Stimulated activated effector memory CD8-positive, alpha-beta T cell treated with anti-CD3 and anti-CD28 coated beads, Interleukin-12 subunit alpha, Interleukin-12 subunit beta, amount 100 ng/mL, for 72 hours (primary cell): ENCODE measurements around the gene DST.
"Not testable (repeated sequence)": the region's sequence is repeated elsewhere in the genome, so short reads cannot be mapped to it uniquely, and the experiment has no call there.

Source experiments
- ATAC-seq: fragments of 150-1000 bp; cut with Tn5 transposase; 2 replicates; pipeline ENCODE4 v1.10.0; 2021
- DNase-seq, 2 donors: peaks; one replicate each; pipeline ENCODE4 v3.0.0; 2021 to 2022; ENCODE audit warnings: low spot score in 2 of 2
- H3K27ac Mint-ChIP-seq: one replicate; pipeline ENCODE4 v1.8.0; 2022; ENCODE audit warnings: mild to moderate bottlenecking, mixed read lengths
- H3K36me3 Mint-ChIP-seq: one replicate; pipeline ENCODE4 v1.8.0; 2022; ENCODE audit warnings: mild to moderate bottlenecking, mixed read lengths
- H3K4me1 Mint-ChIP-seq: one replicate; pipeline ENCODE4 v1.8.0; 2022; ENCODE audit warnings: mixed read lengths
- H3K4me3 Mint-ChIP-seq: one replicate; pipeline ENCODE4 v1.8.0; 2022; ENCODE audit warnings: mild to moderate bottlenecking, mixed read lengths
- H3K9me3 Mint-ChIP-seq: one replicate; pipeline ENCODE4 v1.8.0; 2022; ENCODE audit warnings: mixed read lengths

Gene DST

GRCh38 chr6:56515081-56515905 is 127.4 kb downstream of the DST start:
- Mint-ChIP-seq H3K4me3 (no peak overlapping the region), H3K27ac (no peak overlapping the region), H3K36me3 (no peaks in the 10 kb centered on the region), H3K9me3 (peaks cover 3% of the 10 kb centered on the region), H3K4me1 (no peaks in the 10 kb centered on the region)
- ATAC-seq = no peak
- DNase-seq = no peak

GRCh38 chr6:56514395-56514794 is 128.3 kb downstream of the DST start:
- H3K36me3 Mint-ChIP-seq = no peaks in the 10 kb centered on the region
- DNase-seq = no peak
- H3K9me3 Mint-ChIP-seq = no peaks in the 10 kb centered on the region
- no peak for ATAC-seq
- no peak overlapping the region for H3K27ac Mint-ChIP-seq
- no peak overlapping the region for H3K4me3 Mint-ChIP-seq
- no peaks in the 10 kb centered on the region for H3K4me1 Mint-ChIP-seq

- DNase-seq = no peak
- no peak overlapping the region for H3K4me3 Mint-ChIP-seq
- no peak overlapping the region for H3K27ac Mint-ChIP-seq
- H3K4me1 Mint-ChIP-seq = no peaks in the 10 kb centered on the region
- ATAC-seq = no peak
- H3K36me3 Mint-ChIP-seq = no peaks in the 10 kb centered on the region
- no peaks in the 10 kb centered on the region for H3K9me3 Mint-ChIP-seq
These were observed 129.1 kb downstream of the DST start for GRCh38 chr6:56513631-56514030.

- H3K9me3 Mint-ChIP-seq = no peaks in the 10 kb centered on the region
- ATAC-seq (no peak), DNase-seq (no peak)
- no peaks in the 10 kb centered on the region for H3K4me1 Mint-ChIP-seq
- no peaks in the 10 kb centered on the region for H3K36me3 Mint-ChIP-seq
- H3K27ac Mint-ChIP-seq = no peak overlapping the region
- H3K4me3 Mint-ChIP-seq = no peak overlapping the region
These were observed 131.1 kb downstream of the DST start for GRCh38 chr6:56511591-56511990.

- ATAC-seq (no peak), DNase-seq (no peak)
- no peak overlapping the region for H3K4me3 Mint-ChIP-seq
- no peaks in the 10 kb centered on the region for H3K9me3 Mint-ChIP-seq
- H3K36me3 Mint-ChIP-seq = no peaks in the 10 kb centered on the region
- H3K4me1 Mint-ChIP-seq = no peaks in the 10 kb centered on the region
- no peak overlapping the region for H3K27ac Mint-ChIP-seq
These were observed 131.6 kb downstream of the DST start for GRCh38 chr6:56510984-56511531.

GRCh38 chr6:56509031-56509430 is 133.7 kb downstream of the DST start:
- DNase-seq = no peak
- no peaks in the 10 kb centered on the region for H3K36me3 Mint-ChIP-seq
- no peaks in the 10 kb centered on the region for H3K4me1 Mint-ChIP-seq

GRCh38 chr6:56507517-56507916 is 135.2 kb downstream of the DST start:
- H3K27ac Mint-ChIP-seq = no peak overlapping the region
- ATAC-seq (no peak), DNase-seq (no peak)
- H3K4me3 Mint-ChIP-seq = no peak overlapping the region
- no peaks in the 10 kb centered on the region for H3K9me3 Mint-ChIP-seq
- no peaks in the 10 kb centered on the region for H3K4me1 Mint-ChIP-seq
- H3K36me3 Mint-ChIP-seq = no peaks in the 10 kb centered on the region

More at GRCh38 chr6:56509031-56509430, 133.7 kb downstream of the DST start:
- no peaks in the 10 kb centered on the region for H3K9me3 Mint-ChIP-seq
- no peak overlapping the region for H3K27ac Mint-ChIP-seq
- no peak overlapping the region for H3K4me3 Mint-ChIP-seq
- no peak for ATAC-seq

- Mint-ChIP-seq H3K27ac (no peak overlapping the region), H3K36me3 (no peaks in the 10 kb centered on the region), H3K4me1 (no peaks in the 10 kb centered on the region), H3K9me3 (no peaks in the 10 kb centered on the region), H3K4me3 (no peak overlapping the region)
- ATAC-seq (no peak), DNase-seq (no peak)
These were observed 137.0 kb downstream of the DST start for GRCh38 chr6:56505512-56506260.

- no peak overlapping the region for H3K27ac Mint-ChIP-seq
- H3K36me3 Mint-ChIP-seq = no peaks in the 10 kb centered on the region
- no peak overlapping the region for H3K4me3 Mint-ChIP-seq
- DNase-seq (no peak), ATAC-seq (no peak)
- H3K4me1 Mint-ChIP-seq = no peaks in the 10 kb centered on the region
- no peaks in the 10 kb centered on the region for H3K9me3 Mint-ChIP-seq
These were observed 140.7 kb downstream of the DST start for GRCh38 chr6:56501993-56502392.

- no peaks in the 10 kb centered on the region for H3K36me3 Mint-ChIP-seq
- H3K4me1 Mint-ChIP-seq = no peaks in the 10 kb centered on the region
- no peaks in the 10 kb centered on the region for H3K9me3 Mint-ChIP-seq
- H3K4me3 Mint-ChIP-seq = no peak overlapping the region
- no peak overlapping the region for H3K27ac Mint-ChIP-seq
- DNase-seq = no peak
- ATAC-seq = no peak
These were observed 143.6 kb downstream of the DST start for GRCh38 chr6:56499095-56499494.

GRCh38 chr6:56497691-56498090 is 145.0 kb downstream of the DST start:
- DNase-seq = no peak
- ATAC-seq = no peak
- Mint-ChIP-seq H3K4me3 (no peak overlapping the region), H3K36me3 (no peaks in the 10 kb centered on the region), H3K27ac (no peak overlapping the region), H3K9me3 (no peaks in the 10 kb centered on the region), H3K4me1 (no peaks in the 10 kb centered on the region)

- no peaks in the 10 kb centered on the region for H3K4me1 Mint-ChIP-seq
- no peak for ATAC-seq
- no peak overlapping the region for H3K4me3 Mint-ChIP-seq
- H3K36me3 Mint-ChIP-seq = no peaks in the 10 kb centered on the region
- no peaks in the 10 kb centered on the region for H3K9me3 Mint-ChIP-seq
- no peak overlapping the region for H3K27ac Mint-ChIP-seq
- DNase-seq = no peak
These were observed 145.4 kb downstream of the DST start for GRCh38 chr6:56497240-56497639.

GRCh38 chr6:56496650-56497049 is 146.0 kb downstream of the DST start:
- H3K4me1 Mint-ChIP-seq, H3K27ac Mint-ChIP-seq, H3K9me3 Mint-ChIP-seq, ATAC-seq, H3K36me3 Mint-ChIP-seq, H3K4me3 Mint-ChIP-seq, DNase-seq: not testable (repeated sequence)

- H3K4me1 Mint-ChIP-seq = no peaks in the 10 kb centered on the region
- no peak overlapping the region for H3K27ac Mint-ChIP-seq
- no peaks in the 10 kb centered on the region for H3K36me3 Mint-ChIP-seq
- no peaks in the 10 kb centered on the region for H3K9me3 Mint-ChIP-seq
- no peak for ATAC-seq
- no peak for DNase-seq
- no peak overlapping the region for H3K4me3 Mint-ChIP-seq
These were observed 147.0 kb downstream of the DST start for GRCh38 chr6:56495654-56496053.

GRCh38 chr6:56491606-56492328 is 150.9 kb downstream of the DST start:
- Mint-ChIP-seq H3K4me1 (no peaks in the 10 kb centered on the region), H3K36me3 (no peaks in the 10 kb centered on the region), H3K4me3 (no peak overlapping the region), H3K9me3 (no peaks in the 10 kb centered on the region), H3K27ac (no peak overlapping the region)
- ATAC-seq = no peak
- no peak for DNase-seq
